Measurements from ENCODE around the gene KCNJ6.
"Not testable (repeated sequence)": the region's sequence is repeated elsewhere in the genome, so short reads cannot be mapped to it uniquely, and the experiment has no call there.

Gene KCNJ6

DNA sequence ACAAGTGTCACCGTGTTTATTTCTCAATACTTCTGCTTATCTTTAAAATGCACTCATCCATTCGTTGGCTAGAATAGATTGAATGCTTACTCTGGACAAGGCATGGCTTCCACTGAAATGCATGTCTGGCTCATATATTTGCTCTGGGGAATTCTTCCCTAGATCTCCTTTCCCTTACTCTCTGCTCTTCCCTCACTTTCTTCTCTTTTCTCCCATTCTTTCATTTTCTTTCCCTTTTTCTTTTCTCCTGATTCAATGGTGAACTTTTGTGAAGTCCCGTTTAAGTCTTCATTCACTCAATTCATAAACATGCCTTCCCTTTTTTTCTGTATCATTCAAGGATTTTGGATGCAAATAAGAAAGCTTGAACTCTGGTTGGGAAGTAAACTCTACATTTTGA, 315.2 kb downstream of the KCNJ6 start:
- Histone ChIP-seq H3K36me3 (no peaks in the 10 kb centered on the region), H3K4me3 (ENCODE audit: low read depth, low read length) (no peak overlapping the region), H3K9me3 (ENCODE audit: severe bottlenecking) (peaks cover 5% of the 10 kb centered on the region), H3K27me3 (ENCODE audit: insufficient read depth, low read depth, severe bottlenecking) (no peaks in the 10 kb centered on the region), H3K27ac (no peak overlapping the region)
- no peak for TF ChIP-seq CTCF (IDR thresholded peaks at IDR 0.05; ENCODE audit: low read depth, low read length)
- DNase-seq = no peak

GRCh38 chr21:37595944-37596343, 320.3 kb downstream of the KCNJ6 start:
- no peak overlapping the region for H3K4me3 ChIP-seq (ENCODE audit: low read depth, low read length)
- no peak for TF ChIP-seq CTCF (IDR thresholded peaks at IDR 0.05; ENCODE audit: low read depth, low read length)
- H3K9me3 ChIP-seq (ENCODE audit: severe bottlenecking) = no peaks in the 10 kb centered on the region
- H3K27me3 ChIP-seq (ENCODE audit: insufficient read depth, low read depth, severe bottlenecking) = no peaks in the 10 kb centered on the region
- no peak for DNase-seq
- H3K36me3 ChIP-seq = no peaks in the 10 kb centered on the region
- no peak overlapping the region for H3K27ac ChIP-seq

DNA sequence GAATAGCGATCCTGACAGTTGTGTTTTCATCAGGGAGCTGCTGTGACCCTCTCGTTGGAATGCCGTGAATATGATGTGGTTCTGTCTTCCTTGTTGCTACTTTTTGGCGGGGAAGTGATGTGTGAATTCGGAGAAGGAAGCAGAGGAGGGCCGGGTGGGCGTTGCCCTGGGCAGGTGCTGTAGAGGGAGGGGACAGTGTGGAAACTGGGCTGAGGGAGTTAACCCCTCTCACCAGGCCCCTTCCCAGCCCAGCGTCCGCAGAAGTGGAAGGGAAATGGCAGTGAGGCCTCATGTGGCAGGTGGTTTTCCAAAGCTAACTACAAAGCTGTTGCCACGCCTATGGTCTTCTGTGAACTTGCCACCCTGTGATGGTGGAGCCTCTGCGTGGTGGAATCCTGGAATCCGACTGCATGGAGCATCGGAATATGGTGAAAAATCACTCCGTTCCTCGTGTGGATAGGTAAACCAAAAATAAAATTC, 321.7 kb downstream of the KCNJ6 start:
- H3K4me3 ChIP-seq (ENCODE audit: low read depth, low read length) = no peak overlapping the region
- H3K27me3 ChIP-seq (ENCODE audit: insufficient read depth, low read depth, severe bottlenecking) = no peaks in the 10 kb centered on the region
- TF ChIP-seq CTCF (IDR thresholded peaks at IDR 0.05; ENCODE audit: low read depth, low read length) = no peak
- H3K27ac ChIP-seq = no peak overlapping the region
- DNase-seq = no peak
- H3K9me3 ChIP-seq (ENCODE audit: severe bottlenecking) = no peaks in the 10 kb centered on the region
- no peaks in the 10 kb centered on the region for H3K36me3 ChIP-seq

DNA sequence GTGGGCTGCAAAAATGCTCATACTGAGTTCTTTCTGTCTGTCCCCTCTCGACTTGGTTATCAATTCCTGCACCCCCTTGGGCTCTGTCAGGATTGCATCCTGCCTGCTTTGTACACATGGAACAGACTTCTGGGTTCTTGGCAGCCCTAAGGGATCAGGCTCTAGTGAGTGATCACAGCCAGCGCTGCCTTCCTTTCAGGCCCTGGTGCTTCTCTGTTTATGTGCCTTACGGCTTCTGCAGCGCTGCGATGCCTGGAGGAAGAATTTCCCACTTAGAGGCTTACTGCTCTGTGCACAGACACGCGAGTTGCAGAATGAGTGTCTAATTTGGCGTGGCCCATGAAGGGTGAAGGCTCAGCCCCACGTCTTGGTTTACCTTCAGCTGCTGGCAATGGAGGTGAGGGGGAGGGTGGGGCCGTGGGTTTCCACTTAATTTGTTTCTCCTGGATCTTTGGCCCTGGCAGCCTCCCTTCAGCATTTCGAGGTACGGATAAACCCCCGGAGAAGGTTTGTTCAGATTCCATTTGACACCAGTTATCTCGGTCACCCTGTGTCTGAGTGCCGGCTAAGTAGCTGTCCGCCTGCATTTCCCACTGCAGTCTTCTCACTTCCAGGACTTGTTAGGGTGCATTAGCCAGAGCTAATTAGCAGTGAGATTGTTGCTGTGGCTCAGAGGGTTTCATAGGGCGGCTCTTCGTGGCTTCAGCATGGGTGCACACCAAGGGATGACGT, 322.4 kb downstream of the KCNJ6 start:
- Histone ChIP-seq H3K27me3 (ENCODE audit: insufficient read depth, low read depth, severe bottlenecking) (no peaks in the 10 kb centered on the region), H3K36me3 (no peaks in the 10 kb centered on the region), H3K27ac (no peak overlapping the region), H3K9me3 (ENCODE audit: severe bottlenecking) (no peaks in the 10 kb centered on the region), H3K4me3 (ENCODE audit: low read depth, low read length) (no peak overlapping the region)
- no peak for DNase-seq
- no peak for TF ChIP-seq CTCF (IDR thresholded peaks at IDR 0.05; ENCODE audit: low read depth, low read length)

DNA sequence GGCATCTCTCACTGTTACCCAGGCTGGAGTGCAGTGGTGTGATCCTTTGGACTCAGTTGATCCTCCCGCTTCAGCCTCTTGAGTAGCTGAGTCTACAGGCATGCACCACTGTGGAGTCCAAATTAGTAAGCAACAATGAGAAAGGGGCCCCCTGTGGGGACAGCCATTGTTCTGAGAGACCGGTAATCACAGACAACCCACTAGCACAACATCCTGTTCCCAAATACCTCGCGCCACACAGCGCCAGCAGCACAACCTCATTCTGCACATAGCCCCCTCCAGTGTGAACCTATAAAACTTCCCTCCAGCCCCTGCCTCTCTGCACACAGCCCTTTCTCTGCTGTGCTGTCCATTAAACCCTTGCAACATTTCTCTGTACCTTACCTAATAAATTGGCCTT, 323.2 kb downstream of the KCNJ6 start:
- H3K27ac ChIP-seq = no peak overlapping the region
- no peak overlapping the region for H3K4me3 ChIP-seq (ENCODE audit: low read depth, low read length)
- no peaks in the 10 kb centered on the region for H3K9me3 ChIP-seq (ENCODE audit: severe bottlenecking)
- no peak for TF ChIP-seq CTCF (IDR thresholded peaks at IDR 0.05; ENCODE audit: low read depth, low read length)
- no peaks in the 10 kb centered on the region for H3K36me3 ChIP-seq
- no peaks in the 10 kb centered on the region for H3K27me3 ChIP-seq (ENCODE audit: insufficient read depth, low read depth, severe bottlenecking)
- no peak for DNase-seq

DNA sequence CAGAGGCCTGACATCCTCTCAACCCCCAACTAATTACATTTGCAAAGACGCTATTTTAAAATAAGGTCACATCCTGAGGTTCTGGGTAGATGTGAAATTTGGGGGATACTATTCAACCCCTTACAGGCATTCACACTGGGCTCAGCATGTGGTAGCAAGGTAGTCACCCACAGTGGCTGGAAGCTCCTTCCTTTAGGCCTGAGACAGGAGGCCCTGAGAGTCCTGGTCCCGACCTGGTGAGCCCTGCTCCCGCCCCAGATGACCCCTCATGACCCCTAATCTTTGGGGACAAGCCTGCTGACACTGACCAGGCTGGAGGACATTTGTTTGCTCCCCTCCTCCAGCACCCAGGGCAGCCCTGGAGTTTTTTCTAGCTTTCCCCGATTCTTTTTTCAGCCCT, 323.8 kb downstream of the KCNJ6 start:
- no peak for DNase-seq
- Histone ChIP-seq H3K4me3 (ENCODE audit: low read depth, low read length) (no peak overlapping the region), H3K27ac (no peak overlapping the region), H3K27me3 (ENCODE audit: insufficient read depth, low read depth, severe bottlenecking) (no peaks in the 10 kb centered on the region), H3K9me3 (ENCODE audit: severe bottlenecking) (no peaks in the 10 kb centered on the region), H3K36me3 (no peaks in the 10 kb centered on the region)
- no peak for TF ChIP-seq CTCF (IDR thresholded peaks at IDR 0.05; ENCODE audit: low read depth, low read length)

GRCh38 chr21:37591994-37592393, 324.3 kb downstream of the KCNJ6 start:
- H3K27ac ChIP-seq; H3K36me3 ChIP-seq; H3K27me3 ChIP-seq (ENCODE audit: insufficient read depth, low read depth, severe bottlenecking); H3K4me3 ChIP-seq (ENCODE audit: low read depth, low read length); DNase-seq; H3K9me3 ChIP-seq (ENCODE audit: severe bottlenecking): not testable (repeated sequence)

DNA sequence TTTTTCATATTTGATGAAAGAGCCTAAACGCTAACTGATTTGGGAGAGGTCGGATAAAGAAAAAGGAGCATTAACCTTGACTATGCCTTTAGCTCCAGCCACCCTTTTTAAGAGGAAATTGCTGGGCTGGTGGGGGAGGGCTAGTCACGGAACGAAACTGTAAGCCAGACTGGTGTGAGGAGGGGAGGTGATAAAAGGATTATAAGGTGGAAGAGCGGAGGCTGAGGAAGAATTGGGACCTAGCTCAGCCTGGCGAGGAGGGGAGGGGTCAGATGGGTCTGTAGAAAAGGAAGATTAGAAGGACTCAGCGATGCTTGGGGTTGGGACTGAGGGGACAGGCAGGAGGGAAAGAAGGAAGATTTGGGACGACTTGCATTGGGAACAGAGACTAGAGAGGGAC, 325.4 kb downstream of the KCNJ6 start:
- H3K4me3 ChIP-seq (ENCODE audit: low read depth, low read length); H3K36me3 ChIP-seq; H3K27ac ChIP-seq; H3K27me3 ChIP-seq (ENCODE audit: insufficient read depth, low read depth, severe bottlenecking); H3K9me3 ChIP-seq (ENCODE audit: severe bottlenecking): not testable (repeated sequence)
- peak; percentile 66 for DNase-seq
